Calu3 (cell line): ENCODE data around the gene CMIP. TPM values are rescaled to one million over a fixed set of nuclear protein-coding genes. Genes with fewer than 3 reads are reported as not detected.
A peak's percentile ranks its signal among the peaks of the same experiment; 100 is the strongest.

Experiments
- BruUV-seq: library from RNA; stranded (reverse); fragments of 400-500 nt; replicated peaks from 2 replicates; lab custom pipeline; 2021; lab: Mats Ljungman, UMichigan
- CTCF ChIA-PET: fragments of 300-600 bp; sonication (Branson Sonifier 250); formaldehyde crosslinking; loops from one replicate; lab custom pipeline; 2022; ENCODE audit warnings: antibody characterized with exemption; lab: Charles Lee
- DNase-seq: peaks from one replicate; pipeline ENCODE4 v3.0.0; 2022
- H3K27ac Mint-ChIP-seq: one replicate; pipeline ENCODE4 v1.8.0; 2022; ENCODE audit warnings: mixed read lengths; ENCODE audit not compliant: unreplicated experiment
- H3K27me3 Mint-ChIP-seq: one replicate; pipeline ENCODE4 v1.8.0; 2022; ENCODE audit warnings: mixed read lengths; ENCODE audit not compliant: unreplicated experiment
- H3K36me3 Mint-ChIP-seq: one replicate; pipeline ENCODE4 v1.8.0; 2022; ENCODE audit warnings: mild to moderate bottlenecking, moderate library complexity, mixed read lengths; ENCODE audit not compliant: insufficient read depth, unreplicated experiment
- H3K4me1 Mint-ChIP-seq: one replicate; pipeline ENCODE4 v1.8.0; 2022; ENCODE audit warnings: mild to moderate bottlenecking, low read depth, mixed read lengths; ENCODE audit not compliant: unreplicated experiment
- H3K4me3 Mint-ChIP-seq: one replicate; pipeline ENCODE4 v1.8.0; 2022; ENCODE audit warnings: mild to moderate bottlenecking, low read depth, moderate library complexity, mixed read lengths; ENCODE audit not compliant: unreplicated experiment
- H3K9me3 Mint-ChIP-seq: one replicate; pipeline ENCODE4 v1.8.0; 2022; ENCODE audit warnings: low read depth, mixed read lengths; ENCODE audit not compliant: unreplicated experiment
- intact Hi-C: fragments of 100-400 bp; cut with micrococcal nuclease; formaldehyde crosslinking; loops from one replicate; pipeline ENCODE4 v1.10.0; 2022; ENCODE audit not compliant: unreplicated experiment
- total RNA-seq: library from RNA; stranded (reverse); gene quantifications from 2 replicates; pipeline ENCODE4 v1.2.3, GENCODE V29; 2022
- TF ChIP-seq, protein P1 (sequence below): fragments of 200-600 bp; IDR thresholded peaks from one replicate; pipeline ENCODE4 v1.8.0; 2022; ENCODE audit warnings: antibody characterized with exemption; ENCODE audit not compliant: unreplicated experiment

Gene CMIP
- total RNA-seq, 1 experiment from 2014 or later, result 82.7 TPM

DNA sequence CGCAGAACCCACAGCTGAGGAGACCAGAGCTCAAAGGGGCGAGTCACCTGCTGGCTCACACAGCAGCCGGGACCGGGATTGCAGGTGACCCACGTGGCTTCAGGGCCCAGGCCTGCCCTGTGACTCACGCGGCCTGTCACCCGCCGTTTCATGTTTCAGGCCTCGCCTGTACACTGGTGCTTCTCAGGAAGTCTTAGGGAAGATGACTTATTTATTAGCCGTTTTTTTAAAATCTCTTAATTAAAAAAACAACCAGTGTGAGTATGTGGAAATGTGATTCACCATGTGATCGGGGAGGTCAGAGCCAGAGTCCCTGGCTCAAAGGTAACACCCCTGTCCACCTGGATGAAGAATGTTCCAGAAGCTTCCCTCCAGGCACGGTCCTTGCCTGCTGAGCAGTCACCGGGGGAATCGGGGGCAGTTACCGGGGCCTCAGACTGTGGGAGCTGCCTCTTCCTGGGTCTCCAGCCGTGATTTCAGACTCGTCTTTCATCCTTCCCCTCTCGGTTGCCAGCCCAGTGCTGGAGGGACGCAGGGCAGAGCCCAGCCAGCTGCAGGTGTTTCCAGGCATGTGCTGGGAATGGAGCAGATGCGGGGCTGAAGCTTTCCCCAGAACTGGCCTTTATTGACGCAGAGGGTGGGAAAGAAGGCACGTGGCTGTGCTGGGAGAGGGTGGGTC is 49.3 kb downstream of the CMIP start:
- intact Hi-C loops, result loop anchor here (5.0 kb wide), 1 partner anchor 47 kb away; no protein-coding TSS in a partner anchor
- Mint-ChIP-seq H3K9me3 (no peaks in the 10 kb centered on the region), H3K4me3 (peak overlapping the region; percentile 22), H3K36me3 (peaks cover 27% of the 10 kb centered on the region), H3K4me1 (peaks cover 43% of the 10 kb centered on the region), H3K27ac (peak overlapping the region; percentile 74), H3K27me3 (no peaks in the 10 kb centered on the region)
- TF ChIP-seq, protein P1, sequence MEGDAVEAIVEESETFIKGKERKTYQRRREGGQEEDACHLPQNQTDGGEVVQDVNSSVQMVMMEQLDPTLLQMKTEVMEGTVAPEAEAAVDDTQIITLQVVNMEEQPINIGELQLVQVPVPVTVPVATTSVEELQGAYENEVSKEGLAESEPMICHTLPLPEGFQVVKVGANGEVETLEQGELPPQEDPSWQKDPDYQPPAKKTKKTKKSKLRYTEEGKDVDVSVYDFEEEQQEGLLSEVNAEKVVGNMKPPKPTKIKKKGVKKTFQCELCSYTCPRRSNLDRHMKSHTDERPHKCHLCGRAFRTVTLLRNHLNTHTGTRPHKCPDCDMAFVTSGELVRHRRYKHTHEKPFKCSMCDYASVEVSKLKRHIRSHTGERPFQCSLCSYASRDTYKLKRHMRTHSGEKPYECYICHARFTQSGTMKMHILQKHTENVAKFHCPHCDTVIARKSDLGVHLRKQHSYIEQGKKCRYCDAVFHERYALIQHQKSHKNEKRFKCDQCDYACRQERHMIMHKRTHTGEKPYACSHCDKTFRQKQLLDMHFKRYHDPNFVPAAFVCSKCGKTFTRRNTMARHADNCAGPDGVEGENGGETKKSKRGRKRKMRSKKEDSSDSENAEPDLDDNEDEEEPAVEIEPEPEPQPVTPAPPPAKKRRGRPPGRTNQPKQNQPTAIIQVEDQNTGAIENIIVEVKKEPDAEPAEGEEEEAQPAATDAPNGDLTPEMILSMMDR, result no peak
- CTCF ChIA-PET, result interaction anchor here (0.6 to 1.2 kb wide), 6 partner anchors 9 to 1487 kb away, joined by 3 to 7 read pairs (median 4); no protein-coding TSS in a partner anchor
- peak; percentile 93 for DNase-seq
- TSS peak; percentile 19 for BruUV-seq

DNA sequence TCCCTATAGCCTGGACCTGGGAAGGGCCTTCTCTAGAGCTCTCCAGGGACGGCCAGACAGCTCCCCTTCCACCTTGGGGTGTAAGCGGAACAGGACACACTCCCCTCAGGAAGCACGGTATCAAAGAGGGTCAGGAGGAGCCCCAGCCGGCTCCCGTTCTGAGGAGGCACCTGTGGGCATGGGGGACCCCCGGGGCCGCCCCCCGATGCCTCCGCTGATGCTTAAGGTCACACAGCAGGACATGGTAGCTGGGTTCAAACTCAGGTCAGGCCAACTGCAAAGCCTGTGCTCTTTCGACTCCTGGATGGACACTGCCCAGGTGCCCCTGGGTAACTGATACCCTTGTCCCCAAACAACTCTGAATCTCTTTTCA is 49.8 kb downstream of the CMIP start:
- H3K4me1 Mint-ChIP-seq, result peaks cover 38% of the 10 kb centered on the region
- H3K36me3 Mint-ChIP-seq, result peaks cover 30% of the 10 kb centered on the region
- no peak overlapping the region for H3K27ac Mint-ChIP-seq
- TF ChIP-seq, protein P1, result no peak
- H3K4me3 Mint-ChIP-seq, result no peak overlapping the region
- BruUV-seq, result no TSS peak
- no peaks in the 10 kb centered on the region for H3K27me3 Mint-ChIP-seq
- intact Hi-C loops, result loop anchor here (5.0 kb wide), 1 partner anchor 47 kb away; no protein-coding TSS in a partner anchor
- no peak for DNase-seq
- H3K9me3 Mint-ChIP-seq, result no peaks in the 10 kb centered on the region
- CTCF ChIA-PET, result interaction anchor here (0.6 to 1.2 kb wide), 3 partner anchors 29 to 1488 kb away, joined by 3 to 7 read pairs (median 5); no protein-coding TSS in a partner anchor

GRCh38 chr16:81494888-81495287 is 50.3 kb downstream of the CMIP start:
- Mint-ChIP-seq H3K27ac (no peak overlapping the region), H3K4me3 (no peak overlapping the region), H3K27me3 (no peaks in the 10 kb centered on the region), H3K36me3 (peaks cover 31% of the 10 kb centered on the region), H3K9me3 (no peaks in the 10 kb centered on the region), H3K4me1 (peaks cover 38% of the 10 kb centered on the region)
- intact Hi-C loops, result loop anchor here (5.0 kb wide), 1 partner anchor 48 kb away; no protein-coding TSS in a partner anchor
- CTCF ChIA-PET, result interaction anchor here (1.2 kb wide), 2 partner anchors 28 to 63 kb away, joined by 3 to 5 read pairs; no protein-coding TSS in a partner anchor
- BruUV-seq, result no TSS peak
- no peak for DNase-seq
- TF ChIP-seq, protein P1, result no peak

DNA sequence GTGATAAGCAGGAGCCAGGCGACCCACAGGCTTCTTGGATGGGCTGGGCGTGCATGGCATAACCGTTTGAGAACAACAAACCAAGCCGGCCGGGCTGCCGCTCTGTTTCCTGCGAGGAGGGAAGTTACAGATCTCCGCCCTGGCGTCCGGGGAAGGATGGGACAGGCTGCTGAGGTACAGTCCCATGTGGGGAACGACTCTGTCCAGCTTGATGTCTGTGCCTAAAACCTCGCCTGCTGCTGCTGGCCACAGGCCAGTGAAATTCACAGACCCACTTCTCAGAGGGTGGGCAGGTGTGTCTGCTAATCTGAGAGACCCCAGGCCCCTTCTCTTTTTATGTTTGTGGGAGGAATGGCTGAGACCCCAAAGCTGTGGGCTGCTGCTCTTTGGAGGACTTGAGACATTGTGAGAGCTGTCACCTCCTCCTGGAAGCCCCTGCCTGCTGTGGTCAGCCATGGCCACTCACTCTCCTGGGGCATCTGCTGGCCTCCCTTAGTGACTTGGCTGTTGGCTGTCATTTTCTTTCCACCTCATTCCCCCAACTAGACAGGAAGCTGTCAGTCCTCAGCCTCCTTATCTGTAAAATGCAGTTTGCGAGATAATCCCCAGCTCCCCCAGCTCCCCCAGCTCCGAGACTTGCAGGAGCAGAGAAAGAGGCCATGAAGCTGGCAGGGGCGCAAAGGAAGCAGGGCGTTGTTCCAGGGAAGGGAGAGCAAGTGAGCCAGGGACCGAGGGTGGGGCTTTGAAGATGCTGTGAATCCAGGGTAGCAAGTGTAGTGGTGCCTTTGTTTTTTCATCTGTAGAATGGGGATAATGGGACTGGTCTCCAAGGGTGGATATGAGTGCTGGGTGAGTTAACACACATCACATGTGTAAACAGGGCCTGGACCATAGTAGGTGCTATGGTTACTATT is 51.0 kb downstream of the CMIP start:
- BruUV-seq, result no TSS peak
- no peak for DNase-seq
- Mint-ChIP-seq H3K36me3 (peaks cover 31% of the 10 kb centered on the region), H3K4me1 (peaks cover 41% of the 10 kb centered on the region), H3K27ac (peak overlapping the region; percentile 27), H3K9me3 (no peaks in the 10 kb centered on the region), H3K27me3 (no peaks in the 10 kb centered on the region), H3K4me3 (no peak overlapping the region)
- CTCF ChIA-PET, result interaction anchor here (1.2 kb wide), 1 partner anchor 62 kb away, joined by 3 read pairs; no protein-coding TSS in a partner anchor
- TF ChIP-seq, protein P1, result no peak
- intact Hi-C loops, result no loop called here
